ENCODE data around the gene CHRNB4.

CHRNB4 gene

GRCh38 chr15:78679089-78679511 lies 38.1 kb upstream of the CHRNB4 start:
- Histone ChIP-seq H3K4me3 (ENCODE audit: low read depth, low read length) (no peak overlapping the region), H3K9ac (ENCODE audit: low read depth, low read length) (no peak overlapping the region), H3K4me1 (ENCODE audit: control insufficient read depth, insufficient read depth, low read length) (peaks cover 5% of the 10 kb centered on the region)

DNA sequence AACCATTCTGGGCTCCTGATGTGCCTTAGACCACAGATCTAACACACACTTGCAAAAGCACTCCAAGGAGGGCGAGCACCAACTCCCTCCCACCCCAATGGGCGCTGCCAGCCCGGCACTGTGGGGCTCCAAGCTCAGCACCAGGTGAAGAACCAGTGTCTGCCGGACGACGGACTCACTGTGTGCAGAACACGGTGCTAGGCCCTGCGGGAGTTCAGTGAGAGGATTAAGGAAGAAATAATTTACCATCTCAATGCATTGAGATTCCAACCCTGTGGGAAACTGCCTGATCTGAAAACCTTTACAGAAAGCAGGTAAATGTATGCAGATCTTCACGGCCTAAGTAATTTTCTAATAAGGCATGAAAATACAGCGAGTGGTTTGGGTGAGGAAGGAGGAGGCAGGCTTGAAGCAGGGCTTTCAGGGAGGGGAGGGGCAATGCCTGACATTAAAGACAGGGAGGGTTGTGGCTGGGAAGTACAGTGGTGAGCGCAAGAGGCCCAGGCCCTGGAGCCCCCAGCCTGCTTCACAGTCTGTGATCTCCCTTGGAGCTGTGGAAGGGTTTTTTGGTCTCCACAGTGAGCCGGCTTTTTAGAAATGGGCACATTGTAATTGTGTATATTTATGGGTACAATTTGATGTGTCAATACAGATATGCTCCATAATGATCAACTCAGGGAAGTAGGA lies 35.6 kb upstream of the CHRNB4 start:
- H3K9ac ChIP-seq (ENCODE audit: low read depth, low read length): no peak overlapping the region
- H3K4me1 ChIP-seq (ENCODE audit: control insufficient read depth, insufficient read depth, low read length): peaks cover 5% of the 10 kb centered on the region
- H3K4me3 ChIP-seq (ENCODE audit: low read depth, low read length): no peak overlapping the region
- H3K27me3 ChIP-seq (ENCODE audit: control insufficient read depth, insufficient read depth, low read length): peaks cover 16% of the 10 kb centered on the region
- H3K36me3 ChIP-seq (ENCODE audit: control insufficient read depth, insufficient read depth, low read length): no peaks in the 10 kb centered on the region
- no peaks in the 10 kb centered on the region for H3K9me3 ChIP-seq (ENCODE audit: control insufficient read depth, insufficient read depth, low read length)

More at GRCh38 chr15:78679089-78679511, 38.1 kb upstream of the CHRNB4 start:
- H3K27me3 ChIP-seq (ENCODE audit: control insufficient read depth, insufficient read depth, low read length): peaks cover 8% of the 10 kb centered on the region
- no peaks in the 10 kb centered on the region for H3K36me3 ChIP-seq (ENCODE audit: control insufficient read depth, insufficient read depth, low read length)
- no peaks in the 10 kb centered on the region for H3K9me3 ChIP-seq (ENCODE audit: control insufficient read depth, insufficient read depth, low read length)

GRCh38 chr15:78675617-78676360 lies 34.8 kb upstream of the CHRNB4 start:
- Histone ChIP-seq H3K36me3 (ENCODE audit: control insufficient read depth, insufficient read depth, low read length) (no peaks in the 10 kb centered on the region), H3K4me3 (ENCODE audit: low read depth, low read length) (no peak overlapping the region), H3K4me1 (ENCODE audit: control insufficient read depth, insufficient read depth, low read length) (peaks cover 10% of the 10 kb centered on the region), H3K27me3 (ENCODE audit: control insufficient read depth, insufficient read depth, low read length) (peaks cover 16% of the 10 kb centered on the region), H3K9me3 (ENCODE audit: control insufficient read depth, insufficient read depth, low read length) (no peaks in the 10 kb centered on the region), H3K9ac (ENCODE audit: low read depth, low read length) (no peak overlapping the region)

- no peaks in the 10 kb centered on the region for H3K36me3 ChIP-seq (ENCODE audit: control insufficient read depth, insufficient read depth, low read length)
- H3K4me3 ChIP-seq (ENCODE audit: low read depth, low read length): no peak overlapping the region
- peaks cover 16% of the 10 kb centered on the region for H3K27me3 ChIP-seq (ENCODE audit: control insufficient read depth, insufficient read depth, low read length)
- no peaks in the 10 kb centered on the region for H3K9me3 ChIP-seq (ENCODE audit: control insufficient read depth, insufficient read depth, low read length)
- H3K9ac ChIP-seq (ENCODE audit: low read depth, low read length): no peak overlapping the region
- H3K4me1 ChIP-seq (ENCODE audit: control insufficient read depth, insufficient read depth, low read length): peaks cover 10% of the 10 kb centered on the region
Observed at GRCh38 chr15:78675206-78675605, 34.2 kb upstream of the CHRNB4 start.

DNA sequence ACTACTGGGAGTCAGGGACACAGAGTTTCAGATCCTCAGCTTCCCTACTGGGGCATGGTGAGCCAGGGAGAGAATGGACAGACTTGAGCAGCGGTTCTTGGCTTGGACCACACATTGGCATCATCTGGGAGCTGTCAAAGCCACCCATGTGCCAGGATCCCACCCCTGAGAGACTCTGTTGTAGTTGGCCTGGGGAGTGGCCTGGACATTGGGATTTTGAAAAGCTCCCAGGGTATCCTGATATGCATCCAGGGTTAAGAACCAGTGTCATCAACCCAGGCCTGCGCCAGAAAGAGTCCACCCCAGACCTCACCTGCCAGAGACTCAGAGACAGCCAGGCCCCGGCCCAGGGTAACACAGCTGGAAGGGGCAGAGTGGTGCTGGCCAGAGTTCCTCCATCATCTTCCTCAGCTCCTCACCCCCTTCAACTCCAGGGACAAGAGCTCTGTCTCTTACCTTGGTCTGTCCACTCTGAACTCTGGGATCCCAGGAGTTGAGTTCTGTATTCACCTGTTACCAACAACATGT lies 33.0 kb upstream of the CHRNB4 start:
- H3K9me3 ChIP-seq (ENCODE audit: control insufficient read depth, insufficient read depth, low read length): no peaks in the 10 kb centered on the region
- H3K36me3 ChIP-seq (ENCODE audit: control insufficient read depth, insufficient read depth, low read length): no peaks in the 10 kb centered on the region

DNA sequence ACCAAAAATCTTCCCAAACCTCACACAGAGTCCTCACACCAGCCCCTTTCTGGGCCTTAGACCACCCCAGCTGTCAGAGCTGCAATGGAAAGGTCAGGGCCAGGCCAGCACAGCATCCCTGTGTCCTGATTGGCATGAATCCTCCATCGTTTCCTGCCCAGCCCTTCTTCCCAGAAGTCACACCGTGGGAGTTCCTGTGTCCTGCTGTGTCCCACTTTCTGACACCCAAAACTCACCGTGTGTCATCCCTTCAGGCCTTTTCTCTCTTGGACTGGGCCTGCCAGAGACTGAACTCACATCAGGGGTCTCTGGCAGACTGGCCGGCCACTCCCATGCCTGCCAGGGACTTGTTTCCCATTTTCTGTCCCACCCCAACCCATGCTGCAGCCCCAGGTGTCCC lies 32.5 kb upstream of the CHRNB4 start:
- Histone ChIP-seq H3K4me3 (ENCODE audit: low read depth, low read length) (no peak overlapping the region), H3K4me1 (ENCODE audit: control insufficient read depth, insufficient read depth, low read length) (peaks cover 12% of the 10 kb centered on the region), H3K9me3 (ENCODE audit: control insufficient read depth, insufficient read depth, low read length) (no peaks in the 10 kb centered on the region), H3K9ac (ENCODE audit: low read depth, low read length) (peak overlapping the region; percentile 24), H3K36me3 (ENCODE audit: control insufficient read depth, insufficient read depth, low read length) (no peaks in the 10 kb centered on the region), H3K27me3 (ENCODE audit: control insufficient read depth, insufficient read depth, low read length) (peaks cover 16% of the 10 kb centered on the region)

More for the DNA sequence above, 33.0 kb upstream of the CHRNB4 start:
- Histone ChIP-seq H3K27me3 (ENCODE audit: control insufficient read depth, insufficient read depth, low read length) (peaks cover 16% of the 10 kb centered on the region), H3K9ac (ENCODE audit: low read depth, low read length) (peak overlapping the region; percentile 24), H3K4me1 (ENCODE audit: control insufficient read depth, insufficient read depth, low read length) (peaks cover 12% of the 10 kb centered on the region), H3K4me3 (ENCODE audit: low read depth, low read length) (no peak overlapping the region)

DNA sequence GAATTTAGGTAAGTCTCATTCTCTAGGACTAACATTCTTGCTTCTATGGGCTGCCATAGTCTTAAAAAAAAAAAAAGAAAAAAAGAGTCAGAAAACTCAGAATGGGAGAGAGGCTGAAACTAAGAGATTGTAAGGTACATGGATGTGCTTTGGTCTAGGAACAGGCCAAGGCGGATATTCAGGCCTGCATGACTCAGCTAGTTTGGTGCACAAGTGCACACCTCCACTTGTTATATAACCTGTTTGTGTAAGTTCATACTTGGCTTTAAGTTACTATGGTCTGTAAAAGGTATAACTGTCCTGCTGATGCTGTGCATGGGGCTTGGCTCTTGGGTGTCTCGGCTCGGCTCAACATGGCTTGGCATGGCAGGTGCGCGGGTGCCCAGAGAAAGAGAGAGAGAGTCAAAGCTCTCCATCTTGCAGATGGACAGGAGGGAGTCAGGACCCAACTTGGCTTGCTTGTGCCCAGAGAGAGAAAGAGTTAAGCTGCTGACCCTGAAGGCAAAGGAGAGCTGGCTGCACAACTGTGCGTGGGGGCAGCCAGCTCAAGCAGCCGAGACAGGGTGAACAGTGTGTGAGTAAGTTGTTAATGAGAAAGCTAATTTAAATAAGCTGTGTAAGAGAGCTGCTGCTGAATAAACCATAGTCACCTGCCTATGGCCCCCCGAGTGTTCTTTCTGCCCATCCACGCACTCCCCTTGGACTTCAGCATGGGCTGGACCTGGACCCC lies 31.4 kb upstream of the CHRNB4 start:
- no peak overlapping the region for H3K9ac ChIP-seq (ENCODE audit: low read depth, low read length)
- H3K9me3 ChIP-seq (ENCODE audit: control insufficient read depth, insufficient read depth, low read length): no peaks in the 10 kb centered on the region
- H3K36me3 ChIP-seq (ENCODE audit: control insufficient read depth, insufficient read depth, low read length): no peaks in the 10 kb centered on the region
- peaks cover 12% of the 10 kb centered on the region for H3K4me1 ChIP-seq (ENCODE audit: control insufficient read depth, insufficient read depth, low read length)
- peaks cover 16% of the 10 kb centered on the region for H3K27me3 ChIP-seq (ENCODE audit: control insufficient read depth, insufficient read depth, low read length)
- no peak overlapping the region for H3K4me3 ChIP-seq (ENCODE audit: low read depth, low read length)

DNA sequence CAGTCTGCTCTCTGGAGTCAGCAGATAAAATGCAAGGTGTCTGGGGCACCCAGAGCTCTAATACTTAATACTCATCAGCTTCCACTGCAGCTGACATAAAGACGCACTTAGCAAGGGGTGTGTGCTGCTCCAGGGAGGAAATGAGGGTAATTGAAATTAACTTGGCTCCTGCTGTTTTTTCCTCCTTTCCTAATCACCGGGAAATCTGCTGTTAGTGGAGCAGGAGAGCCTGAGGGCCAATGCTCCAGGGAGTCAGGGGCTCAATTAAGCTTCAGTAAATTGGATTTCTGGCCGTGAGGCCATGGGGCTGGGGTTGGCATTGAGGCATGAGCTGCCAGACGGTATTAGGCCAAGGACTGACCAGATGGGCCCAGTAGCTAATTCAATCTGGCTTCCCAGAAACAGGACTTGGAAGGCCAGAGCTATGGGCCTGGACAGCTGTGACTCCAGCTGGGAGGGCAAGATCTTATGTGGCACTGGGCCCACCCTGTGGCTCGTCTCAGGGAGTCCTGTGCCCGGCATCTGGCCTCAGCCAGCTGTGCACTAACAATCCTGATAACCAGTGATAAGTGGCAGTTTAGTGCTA lies 30.7 kb upstream of the CHRNB4 start:
- no peak overlapping the region for H3K4me3 ChIP-seq (ENCODE audit: low read depth, low read length)
- H3K4me1 ChIP-seq (ENCODE audit: control insufficient read depth, insufficient read depth, low read length): peaks cover 12% of the 10 kb centered on the region
- H3K27me3 ChIP-seq (ENCODE audit: control insufficient read depth, insufficient read depth, low read length): peaks cover 16% of the 10 kb centered on the region
- no peaks in the 10 kb centered on the region for H3K9me3 ChIP-seq (ENCODE audit: control insufficient read depth, insufficient read depth, low read length)
- H3K36me3 ChIP-seq (ENCODE audit: control insufficient read depth, insufficient read depth, low read length): no peaks in the 10 kb centered on the region
- H3K9ac ChIP-seq (ENCODE audit: low read depth, low read length): no peak overlapping the region

DNA sequence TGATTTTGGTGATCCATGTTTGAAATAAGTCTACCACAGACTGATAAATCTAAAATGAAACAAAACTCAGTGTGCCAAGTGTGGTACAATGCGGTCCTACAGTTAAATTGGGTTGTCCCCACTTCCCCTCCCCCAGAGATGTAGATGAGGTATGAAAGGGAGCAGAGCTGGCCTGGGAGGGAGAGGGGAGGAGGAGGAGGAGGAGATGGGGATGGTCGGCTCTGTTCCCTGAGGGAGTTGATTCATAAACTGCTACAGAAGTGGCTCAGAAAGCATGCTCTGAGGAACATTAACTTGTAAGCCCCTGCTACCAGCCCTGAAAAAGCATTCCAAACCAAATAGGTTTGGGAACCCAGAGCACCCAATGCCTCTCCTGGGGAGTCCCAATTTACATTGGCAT lies 28.0 kb upstream of the CHRNB4 start:
- Histone ChIP-seq H3K4me1 (ENCODE audit: control insufficient read depth, insufficient read depth, low read length) (peaks cover 12% of the 10 kb centered on the region), H3K9ac (ENCODE audit: low read depth, low read length) (no peak overlapping the region), H3K9me3 (ENCODE audit: control insufficient read depth, insufficient read depth, low read length) (no peaks in the 10 kb centered on the region), H3K4me3 (ENCODE audit: low read depth, low read length) (no peak overlapping the region), H3K27me3 (ENCODE audit: control insufficient read depth, insufficient read depth, low read length) (peaks cover 9% of the 10 kb centered on the region), H3K36me3 (ENCODE audit: control insufficient read depth, insufficient read depth, low read length) (no peaks in the 10 kb centered on the region)

DNA sequence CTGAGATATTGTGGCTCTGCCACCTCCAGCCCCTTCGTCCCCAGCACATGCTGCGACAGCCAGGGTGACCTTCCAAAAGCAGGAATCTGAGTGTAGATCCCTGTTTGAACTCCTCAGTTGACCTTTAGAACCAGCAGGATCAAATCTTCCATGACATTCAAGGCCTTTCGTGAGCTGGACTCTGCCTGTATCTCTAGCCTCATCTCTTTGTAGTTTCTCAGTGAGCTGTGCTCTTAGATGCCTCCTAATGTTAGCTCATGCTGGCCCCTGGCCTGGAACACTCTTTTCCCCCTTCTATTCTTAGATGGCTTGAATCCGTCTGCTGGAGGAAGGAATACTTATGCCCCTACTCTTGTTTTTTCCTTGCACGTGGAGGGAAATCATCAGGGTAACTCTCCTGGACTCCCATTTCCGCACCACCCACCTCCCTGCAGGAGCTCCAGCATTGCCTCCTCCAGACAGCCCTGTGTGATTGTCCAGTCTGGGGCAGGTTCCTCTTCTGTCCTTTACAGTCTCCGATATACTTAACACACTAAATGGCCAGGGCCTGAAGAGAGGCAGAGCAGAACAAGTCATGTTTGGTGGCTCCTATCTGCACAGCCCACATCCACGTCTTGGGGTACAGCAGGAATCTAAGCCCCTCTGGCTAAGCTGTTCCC lies 26.7 kb upstream of the CHRNB4 start:
- H3K9ac ChIP-seq (ENCODE audit: low read depth, low read length): no peak overlapping the region
- peaks cover 5% of the 10 kb centered on the region for H3K27me3 ChIP-seq (ENCODE audit: control insufficient read depth, insufficient read depth, low read length)
- H3K36me3 ChIP-seq (ENCODE audit: control insufficient read depth, insufficient read depth, low read length): no peaks in the 10 kb centered on the region
- no peak overlapping the region for H3K4me3 ChIP-seq (ENCODE audit: low read depth, low read length)
- H3K9me3 ChIP-seq (ENCODE audit: control insufficient read depth, insufficient read depth, low read length): no peaks in the 10 kb centered on the region
- H3K4me1 ChIP-seq (ENCODE audit: control insufficient read depth, insufficient read depth, low read length): peaks cover 12% of the 10 kb centered on the region

DNA sequence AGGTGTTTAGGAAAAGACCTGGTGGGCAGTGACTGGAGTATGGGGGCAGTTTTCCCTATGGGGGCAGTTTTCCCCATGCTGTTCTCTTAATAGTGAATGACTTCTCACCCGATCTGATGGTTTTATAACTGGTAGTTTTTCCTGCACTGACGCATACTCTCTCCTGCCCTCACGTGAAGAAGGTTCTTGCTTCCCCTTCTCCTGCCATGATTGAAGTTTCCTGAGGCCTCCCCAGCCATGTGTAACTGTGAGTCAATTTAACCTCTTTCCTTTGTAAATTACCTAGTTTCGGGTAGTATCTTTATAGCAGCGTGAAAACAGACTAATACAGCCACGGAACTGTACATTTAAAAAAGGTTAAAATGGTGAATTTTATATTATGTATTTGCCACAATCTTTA lies 25.0 kb upstream of the CHRNB4 start:
- no peak overlapping the region for H3K4me3 ChIP-seq (ENCODE audit: low read depth, low read length)
- H3K27me3 ChIP-seq (ENCODE audit: control insufficient read depth, insufficient read depth, low read length): no peaks in the 10 kb centered on the region
- no peaks in the 10 kb centered on the region for H3K9me3 ChIP-seq (ENCODE audit: control insufficient read depth, insufficient read depth, low read length)
- peaks cover 2% of the 10 kb centered on the region for H3K4me1 ChIP-seq (ENCODE audit: control insufficient read depth, insufficient read depth, low read length)
- no peak overlapping the region for H3K9ac ChIP-seq (ENCODE audit: low read depth, low read length)
- H3K36me3 ChIP-seq (ENCODE audit: control insufficient read depth, insufficient read depth, low read length): no peaks in the 10 kb centered on the region
